Measurements from ENCODE around the gene GHR. TPM values are rescaled to one million over a fixed set of nuclear protein-coding genes. Genes with fewer than 3 reads are reported as not detected.

GHR gene
- total and polyA plus RNA-seq, 10 of the 15 experiments (the other 5 are each of a cell fraction or from before 2014, with no cell fraction given) = 0.23 to 10.2 (median 0.48) TPM

DNA sequence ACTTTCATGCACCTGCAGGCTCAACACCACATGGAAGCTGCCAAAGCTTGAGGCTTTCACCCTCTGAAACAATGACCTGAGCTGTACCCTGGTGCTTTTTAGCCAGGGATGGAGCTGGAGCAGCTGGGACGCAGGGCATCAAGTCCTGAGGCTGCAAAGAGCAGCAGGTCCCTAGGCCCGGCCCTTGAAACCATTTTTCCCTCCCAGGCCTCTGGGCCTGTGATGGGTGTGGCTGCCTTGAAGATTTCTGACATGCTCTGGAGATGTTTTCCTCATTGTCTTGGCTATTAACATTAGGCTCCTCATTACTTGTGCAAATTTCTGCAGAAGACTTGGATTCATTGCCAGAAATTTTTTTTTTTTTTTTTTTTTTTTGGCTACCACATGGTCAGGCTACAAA, 30.3 kb upstream of the GHR start:
- Histone ChIP-seq H3K4me1 (ENCODE audit: control insufficient read depth, insufficient read depth, low read length) (no peaks in the 10 kb centered on the region), H3K4me3 (no peak overlapping the region), H3K36me3 (ENCODE audit: control insufficient read depth in 2 of 2, insufficient read depth in 2 of 2, low read length in 1 of 2) (no peaks in the 10 kb centered on the region), H3K79me2 (ENCODE audit: control insufficient read depth, insufficient read depth, low read length) (no peaks in the 10 kb centered on the region), H3K27me3 (replicated peaks in 1 of 2; ENCODE audit: control insufficient read depth in 2 of 2, insufficient read depth in 2 of 2, low read length in 1 of 2) (no peaks in the 10 kb centered on the region), H3K9ac (ENCODE audit: control insufficient read depth, insufficient read depth, low read length) (no peak overlapping the region), H3K4me2 (ENCODE audit: control insufficient read depth, insufficient read depth) (no peak overlapping the region), H3K9me3 (replicated peaks; ENCODE audit: control insufficient read depth, insufficient read depth, low read length) (no peaks in the 10 kb centered on the region), H4K20me1 (ENCODE audit: control insufficient read depth, insufficient read depth) (no peaks in the 10 kb centered on the region), H3K27ac (ENCODE audit: control insufficient read depth, insufficient read depth) (no peak overlapping the region), H2AFZ (ENCODE audit: control insufficient read depth, low read depth, low read length) (no peak overlapping the region)
- ChIA-PET POLR2A (no interaction called here), RAD21 (ENCODE audit: unreplicated experiment) (no interaction called here), SMC1A (ENCODE audit: uncharacterized antibody, unreplicated experiment) (no interaction called here), CTCF (no interaction called here)
- FAIRE-seq = no peak
- DNase-seq (ENCODE audit: low read depth, low spot score) = no peak
- ATAC-seq = no peak
- intact Hi-C loops (cut with micrococcal nuclease; ENCODE audit: unreplicated experiment) = no loop called here
- WGBS (ENCODE audit: insufficient coverage, insufficient replicate concordance, low lambda C conversion rate, missing lambda C conversion rate) = 0% methylated on average over 2 of the region's 2 CpGs
- TF ChIP-seq ZBTB4 (CRISPR knock-in tag; IDR thresholded peaks at IDR 0.05) = no peak
- no peak for TF ChIP-seq MEF2A (IDR thresholded peaks at IDR 0.05; ENCODE audit: insufficient read depth, low read depth, low read length)
- no peak for TF ChIP-seq CBX3 (IDR thresholded peaks at IDR 0.05; ENCODE audit: borderline replicate concordance, low read depth)
- TF ChIP-seq, protein P1, sequence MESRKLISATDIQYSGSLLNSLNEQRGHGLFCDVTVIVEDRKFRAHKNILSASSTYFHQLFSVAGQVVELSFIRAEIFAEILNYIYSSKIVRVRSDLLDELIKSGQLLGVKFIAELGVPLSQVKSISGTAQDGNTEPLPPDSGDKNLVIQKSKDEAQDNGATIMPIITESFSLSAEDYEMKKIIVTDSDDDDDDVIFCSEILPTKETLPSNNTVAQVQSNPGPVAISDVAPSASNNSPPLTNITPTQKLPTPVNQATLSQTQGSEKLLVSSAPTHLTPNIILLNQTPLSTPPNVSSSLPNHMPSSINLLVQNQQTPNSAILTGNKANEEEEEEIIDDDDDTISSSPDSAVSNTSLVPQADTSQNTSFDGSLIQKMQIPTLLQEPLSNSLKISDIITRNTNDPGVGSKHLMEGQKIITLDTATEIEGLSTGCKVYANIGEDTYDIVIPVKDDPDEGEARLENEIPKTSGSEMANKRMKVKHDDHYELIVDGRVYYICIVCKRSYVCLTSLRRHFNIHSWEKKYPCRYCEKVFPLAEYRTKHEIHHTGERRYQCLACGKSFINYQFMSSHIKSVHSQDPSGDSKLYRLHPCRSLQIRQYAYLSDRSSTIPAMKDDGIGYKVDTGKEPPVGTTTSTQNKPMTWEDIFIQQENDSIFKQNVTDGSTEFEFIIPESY (IDR thresholded peaks at IDR 0.05) = no peak
- no peak for TF ChIP-seq SMAD5 (IDR thresholded peaks at IDR 0.05; ENCODE audit: low read depth)
- no peak for TF ChIP-seq SP1 (IDR thresholded peaks at IDR 0.05; ENCODE audit: low read depth, low read length)
- no TSS peak for BruUV-seq (replicated peaks)
- in situ Hi-C loops (cut with MboI) = no loop called here

All from GM12878 (cell line).